Panc1 (cell line): Measurements from ENCODE around the gene SBF1. TPM values are rescaled to one million over a fixed set of nuclear protein-coding genes. Genes with fewer than 3 reads are reported as not detected.

Source experiments
- ATAC-seq: fragments of 200-7000 bp; cut with Tn5 transposase; 2 replicates; pipeline ENCODE4 v1.9.1; 2020; ENCODE audit warnings: mild to moderate bottlenecking, moderate library complexity
- BruUV-seq: library from RNA; stranded (reverse); fragments of 400-500 nt; replicated peaks from 2 replicates; lab custom pipeline; 2021; lab: Mats Ljungman, UMichigan
- CTCF ChIA-PET: fragments of 300-600 bp; sonication (Branson Sonifier 250); formaldehyde crosslinking; loops from one replicate; lab custom pipeline; 2022; ENCODE audit warnings: antibody characterized with exemption; lab: Charles Lee
- POLR2A ChIA-PET: fragments of 300-600 bp; sonication (Branson Sonifier 250); formaldehyde crosslinking; loops from one replicate; lab custom pipeline; 2022; ENCODE audit warnings: antibody characterized with exemption; lab: Charles Lee
- DNase-seq: peaks from one replicate; pipeline ENCODE4 v3.0.0-alpha.2; 2010; ENCODE audit warnings: low read depth, low spot score
- H3K27ac ChIP-seq: 2 replicates; pipeline ENCODE4 v1.5.1; 2011; ENCODE audit warnings: mild to moderate bottlenecking, low read length, inconsistent platforms
- H3K27me3 ChIP-seq: fragments of 200-500 bp; sonication (Bioruptor generic); 2 replicates; pipeline ENCODE4 v1.6.0; 2014; ENCODE audit warnings: low read length, inconsistent platforms; ENCODE audit not compliant: control insufficient read depth, insufficient read depth
- H3K36me3 ChIP-seq: fragments of 200-500 bp; sonication (Bioruptor generic); 2 replicates; pipeline ENCODE4 v1.5.1; 2014; ENCODE audit warnings: inconsistent platforms, mild to moderate bottlenecking, low read length, moderate library complexity; ENCODE audit not compliant: control insufficient read depth, insufficient read depth
- H3K4me1 ChIP-seq: 2 replicates; pipeline ENCODE4 v1.5.1; 2011; ENCODE audit warnings: inconsistent platforms, mild to moderate bottlenecking, low read length, moderate library complexity; ENCODE audit not compliant: control insufficient read depth, insufficient read depth
- H3K4me3 ChIP-seq, 2 experiments: 2 replicates each; pipeline ENCODE4 v1.5.1; 2011 to 2012; ENCODE audit warnings: low read depth in 2 of 2, low read length in 2 of 2, mild to moderate bottlenecking in 2 of 2, inconsistent platforms in 1 of 2, moderate library complexity in 1 of 2
- H3K9me3 ChIP-seq: fragments of 200-500 bp; sonication (Bioruptor generic); 2 replicates; pipeline ENCODE4 v1.5.1; 2014; ENCODE audit warnings: low read depth, mild to moderate bottlenecking, inconsistent platforms, low read length, moderate library complexity; ENCODE audit not compliant: control insufficient read depth, insufficient read depth
- POLR2AphosphoS5 ChIP-seq: IDR thresholded peaks from 2 replicates; pipeline ENCODE4 v1.6.1; 2012; ENCODE audit warnings: mild to moderate bottlenecking, low read depth, low read length, moderate library complexity
- SIN3A ChIP-seq: IDR thresholded peaks from 2 replicates; pipeline ENCODE4 v1.6.1; 2012; ENCODE audit warnings: low read depth, mild to moderate bottlenecking, low read length, moderate library complexity, borderline replicate concordance; ENCODE audit not compliant: insufficient read depth
- TCF7L2 ChIP-seq: IDR thresholded peaks from 2 replicates; pipeline ENCODE4 v1.6.1; 2011; ENCODE audit warnings: mild to moderate bottlenecking, low read depth, low read length, inconsistent platforms
- in situ Hi-C: cut with HindIII; loops from 2 replicates; pipeline ENCODE4 v1.10.0; 2016; ENCODE audit warnings: low sequenced_read_pairs, low pct_unique_long_range_greater_than_20kb
- intact Hi-C: fragments of 100-400 bp; cut with micrococcal nuclease; formaldehyde crosslinking; loops from one replicate; pipeline ENCODE4 v1.10.0; 2022; ENCODE audit not compliant: unreplicated experiment
- total RNA-seq: library from RNA; stranded (reverse); gene quantifications from one replicate; pipeline ENCODE4 v1.2.1, GENCODE V29; 2021; ENCODE audit not compliant: unreplicated experiment
- TF ChIP-seq, protein P1 (sequence below), 2 experiments: IDR thresholded peaks; 2 replicates each; pipeline ENCODE4 v1.6.1; 2011 to 2012; ENCODE audit warnings: low read depth in 2 of 2, control low read depth in 1 of 2, low read length in 1 of 2, mild to moderate bottlenecking in 1 of 2, moderate library complexity in 1 of 2; ENCODE audit not compliant: insufficient read depth in 1 of 2
- TF ChIP-seq, protein P2 (sequence below): fragments of 450-650 bp; IDR thresholded peaks from 2 replicates; pipeline ENCODE4 v1.5.1; 2017; ENCODE audit warnings: mild to moderate bottlenecking

SBF1 gene
- total RNA-seq, 1 experiment from 2014 or later, result 59.2 TPM

DNA sequence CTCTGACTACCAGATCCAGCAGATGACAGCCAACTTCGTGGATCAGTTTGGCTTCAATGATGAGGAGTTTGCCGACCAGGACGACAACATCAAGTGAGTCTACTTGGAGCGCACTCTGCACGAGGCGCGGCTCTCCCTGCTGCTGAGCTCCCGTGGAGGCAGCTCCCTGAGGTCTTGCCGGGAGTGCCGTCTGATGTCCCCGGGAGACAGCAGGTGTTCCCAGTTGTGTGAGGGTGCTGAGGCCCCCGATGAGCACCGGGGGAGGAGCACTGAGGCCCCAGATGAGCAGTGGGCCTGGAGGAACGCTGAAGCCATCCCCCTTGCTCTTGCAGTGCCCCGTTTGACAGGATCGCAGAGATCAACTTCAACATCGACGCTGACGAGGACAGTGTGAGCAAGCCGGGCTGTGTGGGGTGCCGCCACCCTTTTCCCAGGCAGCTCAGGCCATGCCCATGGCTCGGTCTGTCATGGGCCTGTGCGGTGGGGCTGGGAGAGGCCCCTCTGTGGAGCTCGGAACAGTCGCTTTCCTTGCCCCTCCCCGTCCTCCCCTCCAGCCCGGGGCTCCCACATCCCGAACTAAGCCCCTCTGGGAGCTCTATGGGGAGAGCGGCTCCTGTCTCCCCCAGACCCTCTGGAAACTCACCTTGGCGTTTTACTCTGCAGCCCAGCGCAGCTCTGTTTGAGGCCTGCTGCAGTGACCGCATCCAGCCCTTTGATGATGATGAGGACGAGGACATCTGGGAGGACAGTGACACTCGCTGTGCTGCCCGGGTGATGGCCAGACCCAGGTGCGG lies 37.1 kb downstream of the SBF1 start:
- intact Hi-C loops (no loop called here), in situ Hi-C loops (no loop called here)
- Histone ChIP-seq H3K27ac (no peak overlapping the region), H3K4me3 (no peak overlapping the region), H3K9me3 (no peaks in the 10 kb centered on the region), H3K27me3 (no peaks in the 10 kb centered on the region), H3K36me3 (no peaks in the 10 kb centered on the region), H3K4me1 (no peaks in the 10 kb centered on the region; the same call in 1 of the 2 replicates)
- TF ChIP-seq POLR2AphosphoS5, result no peak
- TF ChIP-seq, protein P1, sequence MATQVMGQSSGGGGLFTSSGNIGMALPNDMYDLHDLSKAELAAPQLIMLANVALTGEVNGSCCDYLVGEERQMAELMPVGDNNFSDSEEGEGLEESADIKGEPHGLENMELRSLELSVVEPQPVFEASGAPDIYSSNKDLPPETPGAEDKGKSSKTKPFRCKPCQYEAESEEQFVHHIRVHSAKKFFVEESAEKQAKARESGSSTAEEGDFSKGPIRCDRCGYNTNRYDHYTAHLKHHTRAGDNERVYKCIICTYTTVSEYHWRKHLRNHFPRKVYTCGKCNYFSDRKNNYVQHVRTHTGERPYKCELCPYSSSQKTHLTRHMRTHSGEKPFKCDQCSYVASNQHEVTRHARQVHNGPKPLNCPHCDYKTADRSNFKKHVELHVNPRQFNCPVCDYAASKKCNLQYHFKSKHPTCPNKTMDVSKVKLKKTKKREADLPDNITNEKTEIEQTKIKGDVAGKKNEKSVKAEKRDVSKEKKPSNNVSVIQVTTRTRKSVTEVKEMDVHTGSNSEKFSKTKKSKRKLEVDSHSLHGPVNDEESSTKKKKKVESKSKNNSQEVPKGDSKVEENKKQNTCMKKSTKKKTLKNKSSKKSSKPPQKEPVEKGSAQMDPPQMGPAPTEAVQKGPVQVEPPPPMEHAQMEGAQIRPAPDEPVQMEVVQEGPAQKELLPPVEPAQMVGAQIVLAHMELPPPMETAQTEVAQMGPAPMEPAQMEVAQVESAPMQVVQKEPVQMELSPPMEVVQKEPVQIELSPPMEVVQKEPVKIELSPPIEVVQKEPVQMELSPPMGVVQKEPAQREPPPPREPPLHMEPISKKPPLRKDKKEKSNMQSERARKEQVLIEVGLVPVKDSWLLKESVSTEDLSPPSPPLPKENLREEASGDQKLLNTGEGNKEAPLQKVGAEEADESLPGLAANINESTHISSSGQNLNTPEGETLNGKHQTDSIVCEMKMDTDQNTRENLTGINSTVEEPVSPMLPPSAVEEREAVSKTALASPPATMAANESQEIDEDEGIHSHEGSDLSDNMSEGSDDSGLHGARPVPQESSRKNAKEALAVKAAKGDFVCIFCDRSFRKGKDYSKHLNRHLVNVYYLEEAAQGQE (IDR thresholded peaks at IDR 0.05; ENCODE audit: insufficient read depth in 1 of 2, low read depth in 2 of 2, low read length in 1 of 2), result no peak
- TF ChIP-seq TCF7L2, result no peak
- TF ChIP-seq, protein P2, sequence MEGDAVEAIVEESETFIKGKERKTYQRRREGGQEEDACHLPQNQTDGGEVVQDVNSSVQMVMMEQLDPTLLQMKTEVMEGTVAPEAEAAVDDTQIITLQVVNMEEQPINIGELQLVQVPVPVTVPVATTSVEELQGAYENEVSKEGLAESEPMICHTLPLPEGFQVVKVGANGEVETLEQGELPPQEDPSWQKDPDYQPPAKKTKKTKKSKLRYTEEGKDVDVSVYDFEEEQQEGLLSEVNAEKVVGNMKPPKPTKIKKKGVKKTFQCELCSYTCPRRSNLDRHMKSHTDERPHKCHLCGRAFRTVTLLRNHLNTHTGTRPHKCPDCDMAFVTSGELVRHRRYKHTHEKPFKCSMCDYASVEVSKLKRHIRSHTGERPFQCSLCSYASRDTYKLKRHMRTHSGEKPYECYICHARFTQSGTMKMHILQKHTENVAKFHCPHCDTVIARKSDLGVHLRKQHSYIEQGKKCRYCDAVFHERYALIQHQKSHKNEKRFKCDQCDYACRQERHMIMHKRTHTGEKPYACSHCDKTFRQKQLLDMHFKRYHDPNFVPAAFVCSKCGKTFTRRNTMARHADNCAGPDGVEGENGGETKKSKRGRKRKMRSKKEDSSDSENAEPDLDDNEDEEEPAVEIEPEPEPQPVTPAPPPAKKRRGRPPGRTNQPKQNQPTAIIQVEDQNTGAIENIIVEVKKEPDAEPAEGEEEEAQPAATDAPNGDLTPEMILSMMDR, result no peak
- no peak for TF ChIP-seq SIN3A
- no peak for DNase-seq
- BruUV-seq, result no TSS peak
- ChIA-PET CTCF (no interaction called here), POLR2A (interaction anchor here (0.5 kb wide), 1 partner anchor 13 kb away, joined by 3 read pairs; no protein-coding TSS in a partner anchor)
- ATAC-seq, result no peak

GRCh38 chr22:50436841-50437341 lies 37.9 kb downstream of the SBF1 start:
- Histone ChIP-seq H3K27me3 (no peaks in the 10 kb centered on the region), H3K4me1 (no peaks in the 10 kb centered on the region; the same call in 1 of the 2 replicates), H3K36me3 (no peaks in the 10 kb centered on the region), H3K9me3 (no peaks in the 10 kb centered on the region), H3K4me3 (no peak overlapping the region), H3K27ac (no peak overlapping the region)
- TF ChIP-seq, protein P1 (IDR thresholded peaks at IDR 0.05; ENCODE audit: insufficient read depth in 1 of 2, low read depth in 2 of 2, low read length in 1 of 2), result no peak
- TF ChIP-seq POLR2AphosphoS5 (no peak), TCF7L2 (no peak), SIN3A (no peak)
- TF ChIP-seq, protein P2, result no peak
- DNase-seq, result no peak
- in situ Hi-C loops (no loop called here), intact Hi-C loops (no loop called here)
- ChIA-PET CTCF (no interaction called here), POLR2A (no interaction called here)
- no TSS peak for BruUV-seq
- no peak for ATAC-seq
